ENCODE data around the gene NUBPL. TPM values are rescaled to one million over a fixed set of nuclear protein-coding genes. Genes with fewer than 3 reads are reported as not detected.
A peak's percentile ranks its signal among the peaks of the same experiment; 100 is the strongest.

NUBPL gene, protein sequence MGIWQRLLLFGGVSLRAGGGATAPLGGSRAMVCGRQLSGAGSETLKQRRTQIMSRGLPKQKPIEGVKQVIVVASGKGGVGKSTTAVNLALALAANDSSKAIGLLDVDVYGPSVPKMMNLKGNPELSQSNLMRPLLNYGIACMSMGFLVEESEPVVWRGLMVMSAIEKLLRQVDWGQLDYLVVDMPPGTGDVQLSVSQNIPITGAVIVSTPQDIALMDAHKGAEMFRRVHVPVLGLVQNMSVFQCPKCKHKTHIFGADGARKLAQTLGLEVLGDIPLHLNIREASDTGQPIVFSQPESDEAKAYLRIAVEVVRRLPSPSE
- total RNA-seq, result 28.6 TPM
- long read RNA-seq, transcript NUBPL-201 (11 exons, 3,049 nt), result major isoform, 7 of 12 reads
- long read RNA-seq, partial matches to known transcripts, result 1 of 12 reads
- long read RNA-seq, other reads (novel, unspliced or antisense), result 4 of 12 reads

DNA sequence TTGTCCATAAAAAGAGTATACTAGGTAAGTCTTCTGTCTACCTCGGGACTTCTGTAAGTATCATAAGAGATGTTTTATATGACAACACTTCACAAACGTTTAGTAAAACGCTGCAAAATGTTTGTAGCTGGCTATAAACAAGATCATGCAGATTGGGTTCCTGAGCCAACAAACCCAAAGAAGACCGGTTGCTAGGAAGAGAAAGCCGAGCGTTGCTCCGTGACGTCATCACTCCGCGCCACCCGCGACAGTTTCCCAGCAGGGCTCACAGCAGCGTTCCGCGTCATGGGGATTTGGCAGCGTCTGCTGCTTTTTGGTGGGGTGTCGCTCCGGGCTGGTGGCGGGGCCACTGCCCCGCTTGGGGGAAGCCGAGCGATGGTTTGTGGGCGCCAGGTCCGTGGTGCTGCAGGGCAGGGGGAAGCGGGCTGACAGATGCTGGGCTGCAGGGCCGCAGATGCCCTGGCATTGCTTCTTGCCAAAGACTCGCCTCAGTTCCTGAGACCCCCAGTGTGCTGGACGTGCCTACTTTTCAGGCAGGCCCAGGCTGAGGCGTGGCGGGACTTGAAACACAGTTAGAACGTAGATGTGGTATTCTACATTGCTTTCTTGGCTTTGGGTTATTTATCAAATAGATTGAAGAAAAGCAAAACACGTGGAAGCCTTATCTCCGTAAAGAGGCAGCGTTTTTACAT is at the start of gene NUBPL:
NUBPL (plus strand) TSS at position 250 of the 692 bp plus-strand sequence; CDS start at position 286, 36 bp downstream.
- DNase-seq (ENCODE audit: missing footprints), result peak; percentile 98
- intact Hi-C loops (cut with DNase I), result loop anchor here (2.0 to 10.0 kb wide), 3 partner anchors 364 to 642 kb away; partner anchors contain the start of genes ARHGAP5, RNU6-7 and RNU6-8
- peak; percentile 93 for ATAC-seq

DNA sequence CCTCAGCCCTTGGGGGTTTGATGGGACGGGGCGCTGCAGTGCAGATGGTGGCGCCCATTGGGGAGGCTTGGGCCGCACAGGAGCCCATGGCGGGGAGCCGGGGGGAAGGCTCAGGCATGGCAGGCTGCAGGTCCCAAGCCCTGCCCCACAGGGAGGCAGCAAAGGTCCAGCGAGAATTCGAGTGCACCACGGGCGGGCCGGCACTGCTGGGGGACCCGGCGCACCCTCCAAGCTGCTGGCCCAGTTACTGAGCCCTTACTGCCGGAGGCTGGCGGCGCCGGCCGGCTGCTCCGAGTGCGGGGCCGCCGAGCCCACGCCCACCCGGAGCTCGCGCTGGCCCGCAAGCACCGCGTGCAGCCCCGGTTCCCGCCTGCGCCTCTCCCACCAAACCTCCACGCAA is 34.1 kb upstream of the NUBPL start:
- no peak for DNase-seq (ENCODE audit: missing footprints)
- intact Hi-C loops (cut with DNase I), result no loop called here
- ATAC-seq, result no peak

DNA sequence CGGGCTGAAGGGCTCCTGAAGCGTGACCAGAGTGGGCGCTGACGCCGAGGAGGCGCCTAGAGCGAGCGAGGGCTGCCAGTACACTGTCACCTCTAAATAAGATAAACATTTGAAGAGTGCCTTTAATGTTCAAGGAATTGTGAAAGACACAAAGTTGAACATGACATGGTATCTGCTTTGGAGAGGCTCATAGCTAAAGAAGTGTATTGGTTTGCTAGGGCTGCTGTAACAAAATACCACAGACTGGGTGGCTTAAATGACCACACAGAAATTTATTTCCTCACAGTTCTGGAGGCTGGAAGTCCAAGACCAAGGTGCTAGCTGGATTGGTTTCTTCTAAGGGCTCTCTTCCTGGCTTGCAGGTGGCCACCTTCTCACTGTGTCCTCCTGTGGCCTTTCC is 33.7 kb upstream of the NUBPL start:
- DNase-seq (ENCODE audit: missing footprints), result no peak
- intact Hi-C loops (cut with DNase I), result no loop called here
- no peak for ATAC-seq

DNA sequence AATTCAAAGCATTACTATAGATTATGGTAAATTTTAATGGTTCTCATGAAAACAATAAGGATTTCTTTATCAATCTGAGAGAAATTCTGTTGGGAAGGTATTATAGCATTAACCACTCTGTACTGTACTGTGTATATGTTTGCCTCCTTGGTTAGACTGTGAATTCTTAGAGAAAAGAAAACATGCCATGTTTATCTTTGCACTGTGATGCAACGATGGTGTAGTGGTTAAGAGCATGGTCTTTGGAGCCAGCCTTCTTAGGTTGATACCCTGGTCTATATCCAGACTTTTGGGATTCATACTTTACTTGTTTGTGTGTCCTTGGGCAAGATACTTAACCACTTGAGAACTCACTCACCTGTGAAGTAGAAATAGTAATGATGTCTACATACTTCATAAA is 32.2 kb upstream of the NUBPL start:
- ATAC-seq (no peak), DNase-seq (ENCODE audit: missing footprints) (no peak)
- intact Hi-C loops (cut with DNase I), result no loop called here

DNA sequence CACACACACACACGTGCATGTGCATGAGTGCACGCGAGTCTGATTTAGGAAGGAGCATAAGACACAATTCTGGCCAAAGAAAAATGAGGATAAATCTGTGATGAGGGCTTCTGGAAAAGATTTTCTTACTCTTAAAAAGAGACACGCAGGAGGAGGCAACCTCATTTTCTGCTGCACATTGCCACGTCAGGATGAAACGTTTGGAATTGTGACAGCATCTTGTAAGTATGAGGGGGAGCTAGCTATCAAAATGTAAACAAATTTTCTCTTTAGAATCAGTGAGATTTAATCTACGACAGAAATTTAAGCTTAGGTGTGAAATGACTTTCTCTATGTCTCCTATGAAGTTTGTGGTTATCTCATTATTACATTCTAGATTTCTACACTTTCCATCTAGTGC is 31.1 kb upstream of the NUBPL start:
- ATAC-seq (no peak), DNase-seq (ENCODE audit: missing footprints) (no peak)
- intact Hi-C loops (cut with DNase I), result no loop called here

DNA sequence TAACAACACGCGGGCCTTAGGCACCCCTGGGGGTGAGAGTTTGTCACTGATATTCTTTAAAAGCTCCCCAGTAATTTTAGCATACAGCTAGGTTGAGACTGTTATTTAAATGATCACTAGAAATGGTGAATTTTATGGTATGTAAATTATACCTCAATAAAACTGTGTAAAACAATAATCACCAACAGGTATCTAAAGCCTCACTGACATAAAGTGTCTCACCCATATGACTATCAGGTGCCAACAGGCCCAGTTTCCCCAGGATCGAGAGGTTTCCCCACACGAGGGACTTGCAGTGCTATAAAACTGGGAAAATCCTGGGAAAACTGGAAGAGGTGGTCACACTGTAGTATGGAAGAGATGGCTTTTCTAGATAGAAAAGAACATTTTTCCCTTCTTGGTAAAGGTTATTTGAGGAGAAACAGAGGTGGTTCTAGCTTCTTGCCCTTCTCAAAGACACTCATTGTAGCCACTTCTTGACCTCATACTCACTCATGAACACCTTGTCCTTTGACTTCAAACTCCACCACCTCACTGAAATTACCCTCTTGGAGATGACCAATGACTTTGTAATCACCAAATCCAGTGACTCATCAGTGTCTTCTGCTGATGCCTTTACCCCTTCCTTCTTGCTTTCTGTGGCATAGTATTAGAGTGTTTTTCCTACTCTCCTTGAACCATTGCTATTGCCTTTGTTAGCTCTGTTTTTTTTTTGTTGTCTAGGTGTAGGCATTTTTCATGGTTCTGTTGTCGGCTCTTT is 24.8 kb upstream of the NUBPL start:
- ATAC-seq (no peak), DNase-seq (ENCODE audit: missing footprints) (no peak)
- intact Hi-C loops (cut with DNase I), result no loop called here

DNA sequence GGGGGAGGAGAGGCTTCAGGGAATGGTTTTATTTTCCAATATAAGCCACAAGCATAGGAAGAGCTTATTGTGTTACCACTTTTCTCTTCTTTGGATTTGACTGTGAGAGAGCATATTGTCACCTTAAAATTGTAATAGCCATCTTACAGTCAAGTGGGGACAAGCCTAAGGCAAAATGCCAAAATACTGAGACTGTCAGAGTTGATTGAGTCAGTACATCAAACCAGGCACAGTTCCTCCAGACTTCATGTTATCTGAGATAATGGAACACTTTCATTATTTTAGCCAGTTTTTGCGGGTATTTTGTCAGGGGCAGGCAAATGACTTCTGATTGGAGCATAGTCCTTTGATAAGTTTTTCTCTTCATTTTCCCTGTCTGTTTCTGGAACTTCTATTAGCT is 19.5 kb upstream of the NUBPL start:
- no peak for ATAC-seq
- intact Hi-C loops (cut with DNase I), result no loop called here
- no peak for DNase-seq (ENCODE audit: missing footprints)

DNA sequence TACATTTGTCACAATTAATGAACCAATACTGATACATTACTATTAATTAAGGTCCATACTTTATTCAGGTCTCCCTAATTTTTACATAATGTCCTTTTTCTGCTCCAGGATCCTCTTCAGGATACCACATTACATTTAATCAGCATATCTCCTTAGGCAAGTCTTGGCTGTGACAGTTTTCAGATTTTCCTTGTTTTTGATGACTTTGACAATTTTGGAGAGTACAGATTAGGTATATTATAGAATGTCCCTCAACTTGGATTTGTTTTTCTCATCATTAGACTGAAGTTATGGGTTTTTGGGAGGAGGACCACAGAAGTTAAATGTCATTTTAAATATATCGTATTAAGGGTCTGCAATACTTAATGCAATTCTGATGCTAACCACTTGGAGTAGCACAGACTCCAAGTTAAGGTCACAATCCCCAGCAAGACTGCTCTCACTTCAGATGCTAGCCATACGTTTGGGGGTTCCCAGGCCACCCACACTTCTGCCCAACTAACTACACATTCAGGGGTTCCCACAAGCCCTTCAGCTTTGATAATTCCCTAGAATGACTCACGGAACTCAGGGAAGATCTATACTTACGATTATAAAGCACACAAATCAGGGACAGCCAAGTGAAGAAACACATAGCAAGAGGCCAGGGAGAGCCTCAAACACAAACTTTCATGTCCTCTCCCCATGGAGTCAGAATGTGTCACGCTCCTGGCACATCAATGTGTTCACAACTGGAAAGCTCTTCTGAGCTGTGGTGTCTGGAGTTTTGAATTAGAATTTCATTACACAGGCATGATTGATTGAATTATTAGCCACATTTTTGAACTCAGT is 17.0 kb upstream of the NUBPL start:
- ATAC-seq (no peak), DNase-seq (ENCODE audit: missing footprints) (no peak)
- intact Hi-C loops (cut with DNase I), result no loop called here

DNA sequence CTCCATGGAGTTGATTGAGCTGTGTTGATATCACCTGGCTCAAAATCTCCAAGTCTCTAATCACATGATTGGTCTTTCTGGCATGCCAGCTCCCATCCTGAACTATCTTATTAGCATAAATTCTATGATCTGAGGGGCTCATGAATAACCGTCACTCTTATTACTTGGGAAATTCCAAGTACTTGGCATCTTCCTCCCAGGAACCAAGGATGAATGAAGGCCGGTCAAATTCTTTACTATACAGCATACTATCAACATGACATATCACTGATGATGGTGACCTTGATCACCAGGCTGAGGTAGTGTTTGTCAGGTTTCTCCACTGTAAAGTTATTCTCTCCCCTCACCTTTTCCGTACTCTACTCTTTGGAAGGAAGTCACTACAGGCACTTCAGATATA is 16.4 kb upstream of the NUBPL start:
- no peak for ATAC-seq
- no peak for DNase-seq (ENCODE audit: missing footprints)
- intact Hi-C loops (cut with DNase I), result no loop called here

DNA sequence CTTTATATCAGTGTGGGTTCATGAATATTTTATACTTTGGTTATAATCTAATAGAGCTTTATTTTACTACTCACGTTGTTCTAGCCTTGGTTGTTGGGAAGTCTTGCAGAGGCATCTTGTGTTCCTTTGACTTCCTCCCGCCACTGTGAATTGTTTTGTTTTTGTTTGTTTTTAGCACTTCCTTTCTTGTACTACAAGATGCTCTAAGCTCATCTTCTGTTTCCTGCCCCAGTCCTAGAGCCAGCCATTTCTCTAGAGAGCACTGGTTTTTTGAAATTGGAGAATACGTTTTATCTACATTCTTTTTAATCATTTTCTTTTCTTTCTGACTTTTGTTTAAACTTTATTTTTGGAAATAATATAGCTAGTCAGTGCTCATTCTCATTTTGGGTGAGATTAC is 15.9 kb upstream of the NUBPL start:
- intact Hi-C loops (cut with DNase I), result no loop called here

DNA sequence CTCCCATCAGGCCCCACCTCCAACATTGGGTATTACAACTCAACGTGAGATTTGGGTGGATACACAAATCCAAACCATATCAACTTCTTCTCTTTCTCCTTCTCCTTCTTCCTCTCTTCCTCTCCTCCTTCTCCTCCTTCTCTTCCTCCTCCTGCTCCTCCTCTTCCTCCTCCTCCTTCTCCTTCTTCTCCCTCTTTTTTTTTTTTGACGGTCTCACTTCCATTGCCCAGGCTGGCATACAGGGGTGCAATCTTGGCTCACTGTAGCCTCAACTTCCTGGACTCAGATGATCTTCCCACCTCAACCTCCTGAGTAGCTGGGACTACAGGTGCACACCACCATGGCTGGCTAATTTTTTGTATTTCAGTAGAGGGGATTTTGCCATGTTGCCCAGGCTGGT is 11.4 kb upstream of the NUBPL start:
- no peak for DNase-seq (ENCODE audit: missing footprints)
- ATAC-seq, result no peak
- intact Hi-C loops (cut with DNase I), result no loop called here

More for the DNA sequence above, 15.9 kb upstream of the NUBPL start:
- ATAC-seq, result no peak
- DNase-seq (ENCODE audit: missing footprints), result no peak

DNA sequence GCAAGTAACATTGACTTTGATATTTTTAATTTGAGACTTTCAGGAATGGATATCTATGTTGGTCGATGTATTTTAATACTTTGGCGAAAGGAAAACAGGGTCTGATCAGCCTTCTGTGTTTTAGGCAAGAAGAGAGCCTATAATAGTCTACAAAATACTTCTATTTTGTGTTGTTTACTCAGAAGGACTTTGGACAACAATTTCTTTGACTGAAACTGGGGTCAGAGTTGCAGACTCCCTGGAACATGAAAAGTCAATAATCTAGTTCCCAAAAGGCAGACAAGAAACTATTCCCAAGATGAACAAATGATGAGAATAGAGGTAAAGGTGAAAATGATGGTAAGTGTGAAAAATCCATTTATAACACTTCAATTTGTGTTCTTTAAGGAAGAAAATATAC is 10.6 kb upstream of the NUBPL start:
- DNase-seq (ENCODE audit: missing footprints) (no peak), ATAC-seq (no peak)
- intact Hi-C loops (cut with DNase I), result no loop called here

DNA sequence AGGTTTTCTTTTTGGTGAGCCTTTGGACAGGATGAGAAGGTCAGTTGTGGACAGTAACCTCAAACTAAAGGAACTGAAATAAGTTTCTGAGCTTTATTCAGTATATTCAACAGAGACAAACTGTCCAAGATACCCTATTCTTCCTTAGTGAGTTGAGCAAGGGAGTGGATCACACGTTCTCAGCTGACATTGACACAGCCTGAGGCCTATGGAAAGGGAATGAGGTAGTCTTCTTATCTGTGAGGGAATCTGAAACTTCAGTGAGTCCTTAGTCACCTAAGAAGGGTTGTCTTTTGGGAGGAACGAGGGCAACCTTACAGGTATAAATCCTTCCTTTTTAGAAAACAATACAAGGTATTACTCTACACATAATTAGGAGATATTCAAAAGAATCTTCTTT is 5.0 kb upstream of the NUBPL start:
- intact Hi-C loops (cut with DNase I), result no loop called here
- no peak for ATAC-seq
- no peak for DNase-seq (ENCODE audit: missing footprints)

DNA sequence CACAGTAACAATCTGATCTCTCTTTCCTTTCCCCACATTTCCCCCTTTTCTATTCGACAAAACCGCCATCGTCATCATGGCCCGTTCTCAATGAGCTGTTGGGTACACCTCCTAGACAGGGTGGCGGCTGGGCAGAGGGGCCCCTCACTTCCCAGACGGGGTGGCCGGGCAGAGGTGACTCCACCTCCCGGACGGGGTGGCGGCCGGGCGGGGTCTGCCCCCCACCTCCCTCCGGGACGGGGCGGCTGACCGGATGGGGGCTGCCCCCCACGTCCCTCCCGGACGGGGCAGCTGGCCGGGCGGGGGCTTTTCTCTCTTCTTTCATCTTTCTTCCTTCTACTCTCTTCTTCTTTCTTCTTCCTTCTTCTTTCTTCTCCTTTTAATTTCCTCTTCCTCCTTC is 1.3 kb upstream of the NUBPL start:
- intact Hi-C loops (cut with DNase I), result loop anchor here (2.0 to 10.0 kb wide), 3 partner anchors 365 to 643 kb away; partner anchors contain the start of genes ARHGAP5, RNU6-7 and RNU6-8
- ATAC-seq (no peak), DNase-seq (ENCODE audit: missing footprints) (no peak)

DNA sequence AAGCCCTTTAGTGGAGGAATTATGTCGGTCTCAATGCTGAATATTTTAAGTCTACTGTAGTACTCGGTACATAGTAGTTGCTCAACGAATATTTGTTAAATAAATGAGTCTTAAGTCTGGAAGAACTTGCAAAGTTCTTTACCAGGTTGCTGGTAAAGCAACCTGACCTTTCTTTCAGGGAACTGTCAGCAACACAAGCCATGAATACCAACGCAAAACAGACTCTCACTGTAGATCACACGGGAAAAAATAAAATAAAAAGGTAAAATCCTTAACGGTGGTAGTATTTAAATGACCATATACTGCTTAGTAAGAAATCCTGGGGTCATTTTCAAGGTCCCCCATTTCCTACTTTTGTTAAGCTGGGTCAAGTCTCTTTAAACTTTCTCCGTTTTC is 447 bp upstream of the NUBPL start:
- ATAC-seq (no peak), DNase-seq (ENCODE audit: missing footprints) (no peak)
- intact Hi-C loops (cut with DNase I), result loop anchor here (2.0 to 10.0 kb wide), 3 partner anchors 364 to 642 kb away; partner anchors contain the start of genes ARHGAP5, RNU6-7 and RNU6-8

DNA sequence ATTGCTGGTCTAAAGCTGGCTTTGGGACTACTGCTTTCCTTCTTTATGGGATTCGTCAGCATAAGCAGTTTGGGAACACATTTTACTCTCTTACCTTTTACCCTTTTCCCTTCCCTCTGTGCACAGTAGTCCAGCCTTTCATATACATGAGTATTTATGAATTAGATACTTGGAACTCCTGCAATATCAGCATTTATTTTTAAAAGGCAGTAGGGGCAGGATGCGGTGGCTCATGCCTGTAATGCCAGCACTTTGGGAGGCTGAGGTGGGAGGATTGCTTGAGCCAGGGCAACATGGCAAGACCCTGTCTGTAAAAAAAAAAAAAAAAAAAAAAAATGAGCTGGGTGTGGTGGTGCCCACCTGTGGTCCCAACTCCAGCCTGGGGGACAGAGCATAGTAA is 3.0 kb downstream of the NUBPL start:
- intact Hi-C loops (cut with DNase I), result loop anchor here (5.0 to 10.0 kb wide), 2 partner anchors 361 to 513 kb away; partner anchors contain the start of gene ARHGAP5
- no peak for ATAC-seq
- no peak for DNase-seq (ENCODE audit: missing footprints)

DNA sequence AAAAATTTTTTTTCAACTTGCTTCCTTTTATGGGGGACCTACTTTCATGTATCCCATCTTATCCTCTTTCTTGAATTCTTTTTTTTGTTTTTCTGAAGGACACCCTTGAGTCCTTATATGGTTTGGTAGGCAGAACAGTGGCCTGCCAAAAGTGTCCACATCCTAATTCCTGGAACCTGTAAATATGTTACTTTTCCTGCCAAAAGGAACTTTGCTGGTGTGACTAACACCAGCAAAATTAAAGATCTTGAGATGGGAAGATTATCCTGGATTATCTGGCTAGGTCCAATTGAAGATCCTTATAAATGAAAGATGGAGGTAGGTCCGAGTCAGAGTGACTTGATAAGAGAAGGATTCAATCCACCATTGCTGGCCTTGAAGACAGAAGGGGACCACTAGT is 5.3 kb downstream of the NUBPL start:
- no peak for ATAC-seq
- intact Hi-C loops (cut with DNase I), result loop anchor here (10.0 kb wide), 1 partner anchor 358 kb away; no protein-coding TSS in a partner anchor
- DNase-seq (ENCODE audit: missing footprints), result no peak

DNA sequence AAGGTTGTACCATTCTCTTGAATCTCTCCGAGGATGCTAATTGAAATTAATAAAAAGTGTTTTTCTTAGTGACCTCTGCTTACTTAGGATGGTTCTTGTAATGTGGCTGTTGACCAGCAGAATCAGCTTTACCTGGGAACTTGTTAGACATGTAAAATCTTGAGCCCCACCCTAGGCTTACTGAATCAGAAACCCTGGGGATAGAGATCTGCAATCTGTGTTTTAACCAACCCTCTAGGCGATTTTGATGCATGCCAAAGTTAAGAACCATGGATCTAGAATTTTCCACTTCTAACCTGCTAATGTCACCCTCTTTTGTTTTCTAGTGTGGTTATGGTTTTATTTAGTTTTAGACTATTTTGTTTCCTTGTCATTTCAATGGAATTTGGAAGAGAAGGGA is 6.5 kb downstream of the NUBPL start:
- ATAC-seq (no peak), DNase-seq (ENCODE audit: missing footprints) (no peak)
- intact Hi-C loops (cut with DNase I), result loop anchor here (10.0 kb wide), 1 partner anchor 357 kb away; no protein-coding TSS in a partner anchor
